IPS-NIHi7 (cell line): ENCODE measurements around the gene LYZ.

Experiments
- DNase-seq: peaks from one replicate; pipeline ENCODE4 v3.0.0; 2012; ENCODE audit warnings: mixed read lengths; ENCODE audit errors: extremely low spot score

Gene LYZ

GRCh38 chr12:69338936-69339335 lies 9.2 kb upstream of the LYZ start:
- no peak for DNase-seq

- no peak for DNase-seq
These were observed 8.2 kb upstream of the LYZ start for GRCh38 chr12:69339999-69340398.

- DNase-seq, result no peak
These were observed 6.9 kb upstream of the LYZ start for GRCh38 chr12:69341328-69341727.

DNA sequence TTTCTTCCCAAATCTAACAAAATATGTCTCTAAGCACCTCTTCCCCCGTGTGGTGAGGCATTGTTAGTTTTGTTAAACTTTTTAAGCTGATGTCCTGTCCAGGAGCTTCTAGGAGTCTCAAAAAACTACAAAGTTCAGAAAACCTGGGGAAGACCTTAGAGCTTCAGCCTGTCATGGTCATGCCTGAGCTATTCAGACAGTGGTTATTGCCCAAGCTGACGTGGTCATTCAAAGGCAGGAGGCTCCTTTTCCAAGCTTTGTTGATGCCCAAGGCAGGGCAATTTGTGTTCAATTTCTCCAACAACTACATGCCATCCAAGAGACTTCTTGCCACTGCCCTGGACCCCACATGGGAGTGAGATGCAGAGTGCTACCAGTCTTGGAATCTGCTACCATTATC lies 5.8 kb upstream of the LYZ start:
- no peak for DNase-seq

DNA sequence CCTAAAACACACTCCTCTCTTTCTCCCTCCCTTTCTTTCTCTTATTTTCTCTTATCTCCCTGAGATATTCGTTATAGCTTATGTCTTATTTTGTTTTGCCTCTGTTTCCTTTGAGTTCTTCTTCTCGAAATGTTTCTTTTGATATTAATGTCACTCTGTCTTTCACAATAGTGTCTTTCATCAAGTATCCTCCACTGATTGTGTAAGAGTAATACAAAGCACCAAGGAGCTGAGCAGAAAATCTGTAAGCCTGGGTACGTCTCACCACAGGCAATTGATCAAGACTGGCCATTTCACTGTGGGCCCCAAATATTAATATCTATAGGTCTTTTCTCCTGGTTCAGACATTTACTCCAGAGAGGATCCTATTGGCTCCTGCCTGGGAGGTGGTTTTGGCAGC lies 4.8 kb upstream of the LYZ start:
- DNase-seq, result no peak

DNA sequence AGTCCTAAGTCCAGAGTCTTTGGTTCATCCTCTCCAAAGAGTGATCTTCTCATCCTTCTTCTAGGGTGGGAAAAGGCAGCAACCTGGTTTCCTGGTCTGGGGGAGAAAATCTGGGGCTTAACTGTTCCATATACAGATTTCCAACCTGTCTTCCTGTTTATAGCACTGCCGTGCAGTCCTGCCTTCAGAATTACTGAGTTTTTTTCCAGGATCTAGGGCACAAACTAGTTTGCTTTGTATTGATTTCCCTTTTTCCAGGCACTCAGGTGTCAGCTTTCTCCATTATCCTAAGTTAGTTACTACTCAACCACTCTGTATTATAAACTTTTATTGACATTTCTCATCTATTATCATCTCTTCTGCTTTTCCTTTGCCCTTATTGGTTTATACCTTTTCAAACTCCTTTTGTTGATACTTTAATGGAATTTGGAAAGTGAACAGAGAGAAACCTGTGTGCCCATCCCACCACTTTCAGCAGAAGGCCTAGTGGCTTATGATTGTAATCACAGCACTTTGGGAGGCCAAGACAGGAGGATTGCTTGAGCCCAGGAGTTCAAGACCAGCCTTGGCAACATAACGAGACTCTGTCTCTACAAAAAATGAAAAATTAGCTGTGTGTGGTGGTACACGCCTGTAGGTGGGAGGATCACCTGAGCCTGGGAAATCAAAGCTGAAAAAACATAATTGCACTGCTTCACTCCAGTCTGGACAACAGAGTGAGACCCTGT lies 4.1 kb upstream of the LYZ start:
- no peak for DNase-seq

GRCh38 chr12:69345077-69345476 lies 3.1 kb upstream of the LYZ start:
- DNase-seq, result no peak

DNA sequence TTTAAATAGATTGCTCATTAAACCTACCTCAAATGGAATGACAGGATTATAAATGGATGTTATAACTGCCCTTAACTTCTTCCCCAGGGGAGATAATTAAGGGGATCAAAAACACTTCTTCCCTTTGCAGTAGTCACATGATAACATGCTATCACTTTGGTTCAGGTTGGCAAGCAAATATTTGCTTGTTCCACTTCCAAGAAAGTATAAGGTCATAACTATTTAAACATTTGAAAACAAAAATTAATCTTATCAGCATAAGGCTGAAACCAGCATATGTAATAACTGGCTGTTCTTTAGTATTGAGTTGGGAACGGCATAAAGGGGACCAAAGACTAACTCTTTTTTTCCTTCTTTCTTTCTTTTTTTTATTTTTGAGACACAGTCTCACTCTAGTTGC lies 2.4 kb upstream of the LYZ start:
- no peak for DNase-seq

- DNase-seq, result no peak
These were observed 1.9 kb downstream of the LYZ start for GRCh38 chr12:69350002-69350626.

GRCh38 chr12:69350777-69351176 lies 2.6 kb downstream of the LYZ start:
- DNase-seq, result no peak

DNA sequence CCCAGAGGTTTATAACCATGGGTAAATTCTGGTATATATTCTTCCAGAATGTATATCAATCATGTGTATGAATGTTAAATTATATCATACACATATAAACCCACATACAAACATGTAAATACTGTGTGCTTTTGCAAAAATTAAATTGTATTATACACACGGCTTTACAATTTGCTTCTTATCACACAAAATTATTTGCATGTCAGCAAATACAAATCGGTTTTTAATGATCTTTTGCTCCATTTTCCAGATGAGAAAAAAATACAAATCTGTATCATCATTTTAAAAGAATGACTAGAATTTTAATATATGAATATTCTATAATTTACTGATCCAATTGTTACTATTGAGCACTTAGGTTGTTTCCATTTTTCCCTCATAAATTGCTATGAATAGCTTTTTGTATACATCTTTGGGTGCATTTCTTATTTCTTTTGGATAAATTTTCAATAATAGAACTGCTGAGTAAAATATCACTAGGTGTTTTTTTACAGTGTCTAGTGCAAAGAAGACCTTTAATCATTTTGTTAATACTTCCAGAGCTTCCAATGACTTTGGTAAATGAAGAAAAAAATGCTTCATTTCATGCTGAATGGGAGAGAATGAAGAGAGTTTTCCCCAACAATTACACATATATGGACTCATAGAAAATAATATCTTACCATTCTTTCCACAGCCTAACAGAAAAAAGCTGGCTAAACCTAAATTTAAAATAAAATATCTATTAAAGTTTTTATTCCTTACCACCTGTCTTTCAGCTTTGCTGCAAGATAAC lies 3.5 kb downstream of the LYZ start:
- no peak for DNase-seq

GRCh38 chr12:69352904-69353303 lies 4.7 kb downstream of the LYZ start:
- DNase-seq, result no peak

- no peak for DNase-seq
These were observed 6.0 kb downstream of the LYZ start for GRCh38 chr12:69354172-69354555.

- DNase-seq, result no peak
These were observed 6.5 kb downstream of the LYZ start for GRCh38 chr12:69354556-69355187.

GRCh38 chr12:69355363-69356028 lies 7.3 kb downstream of the LYZ start:
- no peak for DNase-seq

DNA sequence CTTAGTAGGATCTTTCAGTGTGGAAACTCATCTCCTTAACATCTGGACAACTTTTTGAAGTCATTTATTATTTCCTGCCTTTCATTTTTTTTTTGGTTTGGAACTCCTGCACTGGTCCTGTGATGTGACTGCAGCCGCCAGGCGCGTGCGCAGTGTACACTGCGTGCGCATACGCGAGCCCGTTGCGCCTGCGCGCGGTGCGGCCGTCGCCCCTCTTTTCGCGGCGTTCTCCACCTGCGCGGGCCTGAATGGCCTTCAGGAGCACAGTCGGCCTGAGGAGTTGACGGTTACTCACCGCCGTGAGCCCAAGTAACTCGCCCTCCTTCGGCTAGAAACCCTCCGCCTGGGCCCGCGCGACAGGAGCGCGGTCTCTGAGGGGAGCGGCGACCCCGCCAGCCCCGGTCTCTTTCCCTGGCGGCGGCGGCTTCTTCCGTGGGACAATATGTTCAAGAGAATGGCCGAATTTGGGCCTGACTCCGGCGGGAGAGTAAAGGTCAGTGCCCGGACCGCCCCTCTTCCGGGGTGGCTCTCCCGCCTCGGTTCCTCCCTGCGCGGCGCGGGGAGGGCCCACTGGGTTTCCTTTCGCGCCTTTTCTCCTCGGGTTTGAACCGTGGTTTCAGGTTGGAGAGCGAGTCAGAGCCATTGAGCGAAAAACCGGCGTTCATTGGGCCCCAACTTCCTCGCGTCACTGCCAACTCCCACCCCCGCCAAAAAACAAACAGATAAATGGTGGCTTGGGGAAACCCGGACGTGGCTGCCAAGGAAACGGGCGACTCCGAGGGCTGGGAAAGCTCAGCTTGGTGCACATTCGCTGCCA lies 11.6 kb downstream of the LYZ start, which contains the start of gene YEATS4:
TSS of gene YEATS4 (plus strand) at position 213 of the 817 bp plus-strand sequence. CDS start at position 443, 230 bp downstream.
- DNase-seq, result peak; percentile 92

GRCh38 chr12:69360348-69360672 lies 12.1 kb downstream of the LYZ start:
- DNase-seq, result no peak

GRCh38 chr12:69366796-69367195 lies 18.6 kb downstream of the LYZ start:
- DNase-seq, result no peak

DNA sequence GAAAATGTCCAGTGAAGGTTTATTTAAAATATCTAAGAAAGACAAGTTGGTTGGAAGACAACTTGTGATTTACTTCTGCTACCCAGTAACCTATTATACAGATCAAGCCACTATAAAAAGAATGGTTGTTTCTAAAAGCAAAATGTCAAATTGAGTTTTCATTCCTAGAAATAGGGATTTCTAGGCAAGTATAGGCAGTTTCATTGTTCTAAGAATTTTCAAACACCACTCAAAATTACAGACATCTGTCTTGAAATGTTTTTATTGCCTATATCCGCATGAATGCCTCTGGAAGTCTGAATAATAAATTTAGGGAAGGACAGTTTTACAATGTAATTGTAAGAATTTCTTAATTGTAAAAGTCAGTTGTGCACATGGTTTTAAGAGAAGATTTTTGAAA lies 20.0 kb downstream of the LYZ start:
- DNase-seq, result no peak

DNA sequence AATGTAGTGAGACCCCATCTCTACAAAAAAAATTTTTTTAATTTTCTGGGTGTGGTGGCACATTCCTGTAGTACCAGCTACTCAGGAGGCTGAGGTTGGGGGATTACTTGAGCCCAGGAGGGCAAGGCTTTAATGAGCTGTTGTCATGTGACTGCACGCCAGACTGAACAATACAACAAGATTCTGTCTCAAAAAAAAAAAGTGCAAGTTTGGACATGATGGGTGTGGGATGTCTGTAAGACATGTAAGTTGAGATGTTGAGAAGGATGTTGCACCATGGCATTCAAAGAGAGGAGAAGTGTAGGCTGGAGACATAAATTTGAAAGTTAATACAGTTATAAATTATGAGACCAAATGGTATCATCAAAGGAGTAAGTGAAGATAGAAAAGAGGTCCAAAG lies 34.9 kb downstream of the LYZ start:
- DNase-seq, result no peak

GRCh38 chr12:69385038-69385437 lies 36.9 kb downstream of the LYZ start:
- no peak for DNase-seq
